Left lung (tissue), 10 donors: ENCODE measurements around the gene ABLIM2. TPM values are rescaled to one million over a fixed set of nuclear protein-coding genes. Genes with fewer than 3 reads are reported as not detected.
A peak's percentile ranks its signal among the peaks of the same experiment; 100 is the strongest.

Experiments used
- ATAC-seq: fragments of 200-7000 bp; cut with Tn5 transposase; one replicate; pipeline ENCODE4 v1.9.1; 2020; ENCODE audit warnings: moderate library complexity
- DNase-seq, 4 donors: peaks; one replicate each; pipeline ENCODE4 v3.0.0-alpha.2; 2013 to 2020
- H3K27ac ChIP-seq, 2 donors: fragments of 200-600 bp; sonication (generic) in 1 of 2; one replicate each; pipeline versions ENCODE4 v1.5.0 to v1.8.0; 2020 to 2021
- H3K27me3 ChIP-seq, 2 donors: fragments of 200-600 bp; sonication (generic) in 1 of 2; one replicate each; pipeline versions ENCODE4 v1.5.0 to v1.8.0; 2020 to 2021
- H3K36me3 ChIP-seq, 2 donors: fragments of 200-600 bp; sonication (generic) in 1 of 2; one replicate each; pipeline versions ENCODE4 v1.5.0 to v1.8.0; 2020 to 2021
- H3K4me1 ChIP-seq, 2 donors: fragments of 200-600 bp; one replicate each; pipeline ENCODE4 v1.8.0; 2021
- H3K4me3 ChIP-seq, 2 donors: fragments of 200-600 bp; sonication (generic) in 1 of 2; one replicate each; pipeline versions ENCODE4 v1.5.0 to v1.8.0; 2020 to 2021; ENCODE audit warnings: mild to moderate bottlenecking in 1 of 2
- H3K9me3 ChIP-seq, 2 donors: fragments of 200-600 bp; sonication (generic) in 1 of 2; one replicate each; pipeline versions ENCODE4 v1.5.0 to v1.8.0; 2020 to 2021
- CTCF ChIP-seq, 2 donors: fragments of 200-600 bp; sonication (generic) in 1 of 2; IDR thresholded peaks; one replicate each; pipeline versions ENCODE4 v1.5.0 to v1.8.0; 2021; ENCODE audit warnings: antibody characterized with exemption in 2 of 2
- intact Hi-C, 2 donors: fragments of 100-400 bp; cut with DNase I; formaldehyde crosslinking; loops; one replicate each; pipeline versions ENCODE4 v1.11.2 to v1.14.2; 2022
- polyA plus RNA-seq, 6 donors: library from polyadenylated mRNA; unstranded; fragments of 120-200 nt; gene quantifications; one replicate each; pipeline ENCODE4 v1.2.1, GENCODE V29; 2013; ENCODE audit not compliant: insufficient read length in 6 of 6
- total RNA-seq, 2 donors: library from RNA; stranded (reverse); fragmentation: NEBNext Ultra II Directional; extraction: Animal tissue kit (Norgen Biotek cat#: 25700); gene quantifications; one replicate each; pipeline ENCODE4 v1.2.1, GENCODE V29; 2021
- donor health status: DM: no; HTN: yes; CAD: no.
- donor health status: DM: no; HTN: no; CAD: no.

ABLIM2 gene
- total and polyA plus RNA-seq, 8 donors = 5.7 to 10.2 (median 7.0) TPM

- no peak overlapping the region for H3K4me3 ChIP-seq
- H3K27me3 ChIP-seq = no peaks in the 10 kb centered on the region
- H3K27ac ChIP-seq = no peak overlapping the region
- peaks cover 0 to 18% of the 10 kb centered on the region in 2 donors for H3K9me3 ChIP-seq
- peaks cover 0 to 11% of the 10 kb centered on the region in 2 donors for H3K4me1 ChIP-seq
- DNase-seq (peak in 1 of 4 donors; percentile 70), ATAC-seq (no peak)
- H3K36me3 ChIP-seq = no peaks in the 10 kb centered on the region
- intact Hi-C loops = no loop called here
- no peak for TF ChIP-seq CTCF (IDR thresholded peaks at IDR 0.05)
Measured at GRCh38 chr4:8097141-8097541, 61.5 kb downstream of the ABLIM2 start.

DNA sequence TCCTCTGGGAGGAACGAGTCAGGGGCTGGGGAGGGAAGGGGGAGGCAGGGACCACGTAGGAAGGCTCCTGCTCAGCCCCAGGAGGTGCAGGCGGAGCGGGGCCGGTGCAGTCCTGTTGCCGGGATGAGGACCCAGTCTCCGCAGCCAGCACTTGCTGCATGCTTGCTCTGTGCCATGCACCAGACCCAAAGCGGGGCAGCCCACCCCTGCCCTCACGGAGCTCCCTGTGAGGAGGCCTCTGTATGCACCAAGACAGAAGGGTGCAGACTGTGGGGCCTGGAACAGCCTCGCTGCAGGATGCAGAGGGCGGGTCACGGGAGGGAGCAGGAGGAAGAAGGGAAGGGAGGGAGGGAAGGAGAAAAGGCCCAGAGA, 61.9 kb downstream of the ABLIM2 start:
- no peak for TF ChIP-seq CTCF (IDR thresholded peaks at IDR 0.05)
- Histone ChIP-seq H3K9me3 (peaks cover 0 to 18% of the 10 kb centered on the region in 2 donors), H3K27me3 (no peaks in the 10 kb centered on the region), H3K4me1 (peaks cover 0 to 11% of the 10 kb centered on the region in 2 donors), H3K4me3 (no peak overlapping the region), H3K27ac (no peak overlapping the region), H3K36me3 (no peaks in the 10 kb centered on the region)
- ATAC-seq = no peak
- intact Hi-C loops = no loop called here
- DNase-seq = peak in 1 of 4 donors; percentile 65

DNA sequence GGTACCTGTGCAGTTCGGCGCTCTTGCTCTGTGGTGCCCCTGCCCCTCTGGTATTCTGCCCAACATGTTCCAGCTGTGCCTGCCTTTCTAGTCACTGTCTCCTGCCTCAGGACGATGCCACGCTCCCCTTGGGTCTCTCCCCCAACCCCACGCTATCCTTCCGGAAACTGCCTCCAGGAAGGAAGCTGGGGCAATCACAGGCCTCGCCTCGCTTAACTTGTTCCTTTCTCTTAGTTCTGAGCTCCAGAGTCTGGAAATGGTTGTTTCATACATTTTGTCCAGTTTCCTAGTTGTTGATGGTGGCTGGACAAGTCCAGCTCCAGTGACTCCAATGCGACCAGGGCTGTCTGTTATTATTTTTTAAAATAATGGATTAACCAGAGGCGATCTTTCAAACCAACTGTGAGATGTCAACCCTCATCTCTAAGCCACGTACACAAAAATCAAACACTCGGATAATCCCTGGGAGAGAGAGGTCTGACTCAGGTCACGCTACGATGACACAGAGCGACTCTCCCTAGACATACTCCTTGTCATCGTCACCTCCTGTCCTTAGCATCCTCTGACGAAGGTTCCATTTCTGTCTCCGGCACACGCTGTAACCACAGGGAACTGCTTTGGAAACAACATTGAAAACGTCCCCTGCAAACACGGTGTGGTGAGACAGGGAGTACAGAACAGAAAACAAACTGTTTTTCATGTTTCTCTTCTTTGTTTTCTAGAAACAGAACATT, 62.5 kb downstream of the ABLIM2 start:
- DNase-seq (peak in 1 of 4 donors; percentile 17), ATAC-seq (no peak)
- no peak overlapping the region for H3K27ac ChIP-seq
- TF ChIP-seq CTCF (IDR thresholded peaks at IDR 0.05) = no peak
- H3K4me1 ChIP-seq = peaks cover 0 to 5% of the 10 kb centered on the region in 2 donors
- H3K36me3 ChIP-seq = no peaks in the 10 kb centered on the region
- H3K4me3 ChIP-seq = no peak overlapping the region
- H3K27me3 ChIP-seq = no peaks in the 10 kb centered on the region
- H3K9me3 ChIP-seq = peaks cover 0 to 18% of the 10 kb centered on the region in 2 donors
- intact Hi-C loops = no loop called here

- H3K4me1 ChIP-seq = no peaks in the 10 kb centered on the region
- TF ChIP-seq CTCF (IDR thresholded peaks at IDR 0.05) = no peak
- DNase-seq (no peak), ATAC-seq (no peak)
- no peaks in the 10 kb centered on the region for H3K36me3 ChIP-seq
- H3K4me3 ChIP-seq = no peak overlapping the region
- intact Hi-C loops = no loop called here
- peaks cover 0 to 18% of the 10 kb centered on the region in 2 donors for H3K9me3 ChIP-seq
- H3K27ac ChIP-seq = no peak overlapping the region
- no peaks in the 10 kb centered on the region for H3K27me3 ChIP-seq
Measured at GRCh38 chr4:8093587-8094274, 64.9 kb downstream of the ABLIM2 start.

DNA sequence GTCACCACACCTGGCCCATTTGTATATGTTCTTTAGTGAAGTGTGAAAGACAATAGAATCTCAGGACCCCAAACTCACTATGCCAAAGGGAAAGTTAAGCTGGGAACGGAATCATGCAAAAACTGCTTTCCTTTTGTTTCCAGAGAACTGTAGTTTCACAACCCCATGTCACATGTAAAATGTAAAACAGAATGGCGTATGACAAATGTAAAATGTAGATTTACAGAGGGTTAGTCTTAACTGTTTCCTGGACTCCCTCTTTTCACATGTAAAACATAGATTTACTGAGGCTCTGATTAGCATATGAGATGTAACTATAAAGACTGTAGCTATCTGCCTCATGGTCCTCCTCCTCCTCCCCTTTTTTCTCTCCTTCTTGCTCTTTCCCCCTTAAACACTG, 66.3 kb downstream of the ABLIM2 start:
- Histone ChIP-seq H3K4me3 (no peak overlapping the region), H3K9me3 (peaks cover 0 to 18% of the 10 kb centered on the region in 2 donors), H3K36me3 (no peaks in the 10 kb centered on the region), H3K4me1 (no peaks in the 10 kb centered on the region), H3K27me3 (no peaks in the 10 kb centered on the region), H3K27ac (no peak overlapping the region)
- ATAC-seq (no peak), DNase-seq (no peak)
- TF ChIP-seq CTCF (IDR thresholded peaks at IDR 0.05) = no peak
- intact Hi-C loops = no loop called here
